ENCODE results near the gene ZC3H7B.

ZC3H7B gene

GRCh38 chr22:41358927-41359326, 57.6 kb downstream of the ZC3H7B start:
- no peak for ATAC-seq

- no peak for ATAC-seq
Measured at GRCh38 chr22:41359376-41359775, 58.1 kb downstream of the ZC3H7B start.

- ATAC-seq: no peak
Measured at GRCh38 chr22:41360126-41360525, 58.8 kb downstream of the ZC3H7B start.

GRCh38 chr22:41361716-41362310, 60.5 kb downstream of the ZC3H7B start:
- ATAC-seq: no peak

- ATAC-seq: no peak
Measured at GRCh38 chr22:41362615-41363014, 61.3 kb downstream of the ZC3H7B start.

- no peak for ATAC-seq
Measured at GRCh38 chr22:41364233-41364632, 62.9 kb downstream of the ZC3H7B start.

- no peak for ATAC-seq
Measured at GRCh38 chr22:41364955-41365354, 63.6 kb downstream of the ZC3H7B start.

- no peak for ATAC-seq
Measured at GRCh38 chr22:41365425-41365824, 64.1 kb downstream of the ZC3H7B start.

- no peak for ATAC-seq
Measured at GRCh38 chr22:41366323-41367029, 65.2 kb downstream of the ZC3H7B start.

GRCh38 chr22:41367039-41367679, 65.8 kb downstream of the ZC3H7B start:
- ATAC-seq: peak in 1 of 2 donors; percentile 28

- ATAC-seq: no peak
Measured at GRCh38 chr22:41367680-41368542, 66.6 kb downstream of the ZC3H7B start.

- no peak for ATAC-seq
Measured at GRCh38 chr22:41368543-41369423, 67.5 kb downstream of the ZC3H7B start.

- no peak for ATAC-seq
Measured at GRCh38 chr22:41369424-41369745, 68.1 kb downstream of the ZC3H7B start.

- no peak for ATAC-seq
Measured at GRCh38 chr22:41369837-41370236, 68.5 kb downstream of the ZC3H7B start.

GRCh38 chr22:41377846-41378245, 76.5 kb downstream of the ZC3H7B start:
- ATAC-seq: no peak

- peak; percentile 0 to 2 for ATAC-seq
Measured at GRCh38 chr22:41380993-41381328, 79.6 kb downstream of the ZC3H7B start.

- peak; percentile 93 to 96 for ATAC-seq
Measured at GRCh38 chr22:41381329-41382097, 80.2 kb downstream of the ZC3H7B start, which contains the start of gene TEF. TEF (plus strand) TSS chr22:41381942; CDS start chr22:41382045, 103 bp downstream.

GRCh38 chr22:41382098-41382578, 80.8 kb downstream of the ZC3H7B start:
- peak; percentile 14 to 23 for ATAC-seq

GRCh38 chr22:41382610-41383009, 81.3 kb downstream of the ZC3H7B start:
- no peak for ATAC-seq

GRCh38 chr22:41383085-41383484, 81.8 kb downstream of the ZC3H7B start:
- no peak for ATAC-seq

- ATAC-seq: no peak
Measured at GRCh38 chr22:41384128-41384527, 82.8 kb downstream of the ZC3H7B start.
